NCI-H2171 treated with DMSO at 0.1 percent for 48 hours (cell line): ENCODE measurements around the gene KLHL14.
"Not testable (repeated sequence)": the region's sequence is repeated elsewhere in the genome, so short reads cannot be mapped to it uniquely, and the experiment has no call there.

Experiments used
- DNase-seq: peaks from one replicate; lab custom pipeline; 2025; lab: John Stamatoyannopoulos, UW

KLHL14 gene, protein sequence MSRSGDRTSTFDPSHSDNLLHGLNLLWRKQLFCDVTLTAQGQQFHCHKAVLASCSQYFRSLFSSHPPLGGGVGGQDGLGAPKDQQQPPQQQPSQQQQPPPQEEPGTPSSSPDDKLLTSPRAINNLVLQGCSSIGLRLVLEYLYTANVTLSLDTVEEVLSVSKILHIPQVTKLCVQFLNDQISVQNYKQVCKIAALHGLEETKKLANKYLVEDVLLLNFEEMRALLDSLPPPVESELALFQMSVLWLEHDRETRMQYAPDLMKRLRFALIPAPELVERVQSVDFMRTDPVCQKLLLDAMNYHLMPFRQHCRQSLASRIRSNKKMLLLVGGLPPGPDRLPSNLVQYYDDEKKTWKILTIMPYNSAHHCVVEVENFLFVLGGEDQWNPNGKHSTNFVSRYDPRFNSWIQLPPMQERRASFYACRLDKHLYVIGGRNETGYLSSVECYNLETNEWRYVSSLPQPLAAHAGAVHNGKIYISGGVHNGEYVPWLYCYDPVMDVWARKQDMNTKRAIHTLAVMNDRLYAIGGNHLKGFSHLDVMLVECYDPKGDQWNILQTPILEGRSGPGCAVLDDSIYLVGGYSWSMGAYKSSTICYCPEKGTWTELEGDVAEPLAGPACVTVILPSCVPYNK

DNA sequence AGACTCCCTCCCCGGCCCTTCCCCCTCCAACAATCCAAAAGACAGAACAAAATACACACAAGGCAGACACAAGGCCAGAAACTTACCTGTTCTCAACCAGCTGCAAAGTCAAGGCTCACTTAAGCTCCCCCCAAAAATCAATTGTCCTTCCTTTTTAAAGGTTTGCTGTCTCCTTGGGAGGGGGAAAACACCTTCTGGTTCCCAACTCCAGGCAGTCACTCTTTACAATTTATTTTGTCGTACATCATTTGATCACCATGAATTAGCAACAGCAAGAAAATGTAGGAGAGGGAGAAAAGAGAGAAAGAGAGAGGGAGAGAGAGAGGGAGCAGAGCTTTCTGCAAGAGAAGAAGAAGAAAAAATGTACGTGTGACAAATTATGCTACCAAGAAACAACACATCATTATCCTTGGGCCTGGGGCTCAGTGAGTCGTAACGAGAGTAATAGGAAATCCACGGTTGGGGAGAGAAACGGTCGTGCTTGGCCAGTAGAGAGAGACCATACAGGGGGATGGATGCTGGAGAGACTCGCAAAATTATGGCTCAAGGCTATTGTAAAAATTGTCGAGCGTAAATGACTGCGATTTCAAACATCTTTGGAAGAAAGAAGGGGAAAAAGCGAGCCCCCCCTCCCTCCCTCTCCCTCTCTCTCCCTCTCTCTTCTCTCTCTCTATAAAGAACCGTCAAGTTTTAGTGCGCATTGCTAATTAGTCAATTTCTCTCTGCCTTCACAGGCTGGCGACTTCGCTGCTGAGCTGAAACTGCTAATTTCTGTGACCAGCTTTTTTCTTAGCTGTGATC, at the start of gene KLHL14:
Gene KLHL14 (minus strand): TSS at position 443 of the 801 bp plus-strand sequence. CDS start 2,432 bp downstream, outside the sequence.
- no peak for DNase-seq

DNA sequence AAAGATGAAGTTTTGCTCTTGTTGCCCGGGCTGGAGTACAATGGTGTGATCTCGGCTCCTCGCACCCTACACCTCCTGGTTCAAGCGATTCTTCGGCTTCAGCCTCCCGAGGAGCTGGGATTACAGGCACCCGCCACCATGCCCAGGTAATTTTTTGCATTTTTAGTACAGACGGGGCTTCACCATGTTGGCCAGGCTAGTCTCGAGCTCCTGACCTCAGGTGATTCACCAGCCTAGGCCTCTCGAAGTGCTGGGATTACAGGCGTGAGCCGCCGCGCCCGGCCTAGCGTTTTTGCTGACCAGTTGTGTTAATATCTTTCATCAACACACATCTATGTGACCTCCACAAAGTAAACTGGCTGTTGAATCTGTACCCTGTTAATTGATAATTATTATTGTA, 49.4 kb upstream of the KLHL14 start:
- no peak for DNase-seq

DNA sequence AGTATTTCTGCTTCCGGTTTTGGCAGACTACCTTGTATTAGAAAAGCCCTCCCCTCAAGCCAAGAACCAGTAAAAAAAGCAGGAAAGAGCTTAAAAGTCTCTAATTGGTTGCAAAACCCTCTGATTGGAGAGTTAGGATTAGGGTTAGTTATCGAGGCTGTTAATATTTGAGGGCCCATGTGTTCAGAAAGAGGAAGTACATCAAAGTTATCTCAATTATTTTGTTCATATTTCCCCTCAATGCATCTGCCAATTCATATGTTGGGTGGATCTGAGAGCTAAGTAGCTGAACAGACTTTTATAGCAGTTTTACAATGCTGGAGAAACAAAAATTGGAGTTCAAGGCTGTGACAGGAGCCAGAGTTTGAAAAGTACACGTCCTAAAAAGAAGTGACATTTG, 43.1 kb upstream of the KLHL14 start:
- DNase-seq: no peak

DNA sequence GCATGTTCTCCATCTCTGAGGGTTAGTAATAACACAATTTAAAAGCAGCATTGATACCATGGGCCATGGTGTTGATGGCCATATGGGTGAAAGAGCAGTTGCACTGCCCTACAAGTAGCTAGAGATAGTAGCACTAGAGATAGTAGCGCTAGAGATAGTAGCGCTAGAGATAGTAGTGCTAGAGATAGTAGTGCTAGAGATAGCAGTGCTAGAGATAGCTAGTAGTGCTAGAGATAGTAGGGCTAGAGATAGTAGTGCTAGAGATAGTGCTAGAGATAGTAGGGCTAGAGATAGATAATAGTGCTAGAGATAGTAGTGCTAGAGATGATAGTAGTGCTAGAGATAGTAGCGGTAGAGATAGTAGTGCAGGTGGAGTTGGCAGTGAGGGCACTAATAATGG, 39.5 kb upstream of the KLHL14 start:
- DNase-seq: no peak

DNA sequence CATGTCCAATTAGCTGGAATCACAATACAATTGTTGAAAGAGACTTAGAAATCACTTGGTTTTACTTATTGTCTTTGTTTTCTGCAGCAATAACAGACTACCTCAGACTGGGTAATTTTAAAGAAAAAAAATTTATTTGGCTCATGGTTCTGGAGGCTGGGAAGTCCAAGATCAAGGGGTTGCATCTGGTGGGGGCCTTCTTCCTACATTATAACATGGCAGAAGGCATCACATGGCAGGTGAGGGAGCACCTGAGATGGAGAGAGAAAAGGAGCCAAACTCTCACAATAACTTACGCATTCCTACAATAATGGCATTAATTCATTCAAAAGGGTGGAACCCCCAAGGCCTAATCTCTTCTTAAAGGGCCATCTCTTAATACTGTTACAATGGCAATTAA, 37.5 kb upstream of the KLHL14 start:
- DNase-seq: no peak

DNA sequence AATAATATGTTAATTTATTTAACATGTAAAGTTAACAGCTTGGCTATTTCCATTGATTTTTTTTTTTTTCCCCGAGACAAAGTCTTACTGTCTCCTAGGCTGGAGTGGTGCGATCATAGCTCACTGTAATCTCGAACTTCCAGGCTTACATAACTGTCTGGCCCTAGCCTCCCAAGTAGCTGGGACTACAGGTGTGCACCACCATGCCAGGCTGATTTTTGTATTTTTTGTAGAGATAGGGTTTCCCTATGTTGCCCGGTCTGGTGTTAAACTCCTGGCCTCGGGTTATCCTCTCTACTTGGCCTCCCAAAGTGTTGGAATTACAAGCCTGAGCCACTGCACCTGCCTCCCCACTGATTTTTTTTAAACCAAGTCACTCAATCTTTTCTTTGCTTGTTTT, 32.5 kb upstream of the KLHL14 start:
- DNase-seq: no peak

DNA sequence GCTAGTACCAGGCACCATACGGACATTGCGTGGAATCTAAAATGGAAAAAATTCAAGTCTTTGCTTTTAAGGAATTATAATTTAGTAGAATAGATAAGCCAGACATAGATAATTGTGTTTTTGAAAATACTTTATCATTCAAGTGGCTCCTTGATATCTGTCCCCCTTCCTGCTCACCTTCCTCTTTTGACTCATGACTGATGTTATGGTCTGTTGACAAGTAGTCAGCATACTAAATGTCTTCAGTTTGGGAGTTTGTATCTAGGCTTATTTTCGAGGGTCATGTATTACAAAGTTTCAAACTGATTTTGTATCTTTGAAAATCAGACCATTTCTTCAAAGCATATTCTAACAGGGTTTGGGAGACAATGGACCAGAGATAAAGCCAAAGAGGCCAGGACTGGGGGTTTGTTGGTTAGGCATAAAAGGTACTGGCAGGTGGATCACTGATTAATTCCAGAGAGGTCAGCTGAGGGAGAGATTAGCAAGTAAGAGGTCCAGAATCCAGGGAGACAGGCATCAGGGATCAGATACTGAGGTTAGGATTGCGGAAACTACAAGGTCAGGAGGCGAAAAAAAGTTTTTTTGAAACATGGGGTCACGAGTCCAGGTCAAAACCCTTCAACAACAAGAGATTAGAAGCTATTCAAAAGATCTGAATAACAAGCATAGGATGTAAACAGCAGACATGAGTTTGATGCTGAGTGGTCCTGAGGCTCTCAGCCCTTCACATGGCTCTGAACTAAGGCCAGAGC, 31.5 kb upstream of the KLHL14 start:
- DNase-seq: peak; percentile 28

DNA sequence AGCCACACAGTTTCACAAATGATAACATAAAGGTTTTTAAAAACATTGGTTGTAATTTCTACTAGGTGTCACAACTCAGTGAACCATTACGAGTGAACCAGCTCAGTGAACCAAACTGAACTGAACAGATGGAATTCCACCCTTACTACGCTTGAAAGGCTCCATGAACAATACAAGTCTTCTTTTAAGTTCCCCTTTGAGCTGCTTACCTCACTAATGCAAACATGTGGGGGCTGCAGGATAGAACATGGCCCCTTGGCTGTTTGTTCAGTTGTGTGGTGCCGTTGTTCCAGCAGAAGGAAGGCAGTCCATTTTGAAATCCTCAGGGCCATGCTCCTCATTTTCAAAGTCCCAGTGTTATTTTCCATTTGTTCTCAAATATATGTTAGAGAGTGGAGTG, 30.7 kb upstream of the KLHL14 start:
- peak; percentile 96 for DNase-seq

DNA sequence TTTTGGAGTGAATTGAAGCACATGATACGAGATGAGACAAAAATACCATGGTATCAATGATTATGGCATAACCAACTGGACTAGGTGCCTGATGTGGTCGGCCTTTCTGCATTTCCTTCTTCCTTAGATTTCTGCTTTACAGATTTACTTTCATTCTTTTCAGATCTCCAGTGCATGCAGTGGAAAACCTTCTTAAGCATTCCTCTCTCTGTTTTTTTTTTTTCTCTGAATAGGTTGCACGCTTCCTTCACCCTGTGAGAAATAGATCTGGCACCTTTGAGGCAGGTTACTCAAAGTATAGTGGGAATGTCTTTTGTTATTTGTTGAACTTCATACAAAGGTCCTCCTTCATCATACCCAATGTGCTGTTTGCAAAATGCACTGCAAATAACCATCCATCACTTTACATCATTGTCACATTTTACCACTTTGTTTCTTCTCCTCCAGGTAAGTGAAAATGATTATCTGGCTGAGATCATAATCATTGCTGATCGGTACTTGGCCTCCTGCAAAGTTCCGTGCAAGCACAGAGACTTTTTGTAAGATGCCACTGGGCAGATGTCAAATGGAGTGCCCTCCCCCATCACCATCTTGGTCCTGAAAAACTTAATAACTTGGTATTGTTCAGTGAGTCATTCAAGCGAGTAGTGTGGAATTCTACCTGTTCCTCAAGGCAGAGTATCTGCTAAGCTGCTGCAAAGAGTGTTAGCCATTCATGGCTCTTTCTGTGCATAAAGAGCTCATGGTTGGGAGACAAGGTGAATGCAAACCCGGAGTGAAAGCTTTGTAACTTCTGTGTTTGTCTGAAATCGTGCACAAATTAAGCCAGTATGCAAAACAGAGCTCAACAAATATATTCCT, 30.0 kb upstream of the KLHL14 start:
- peak; percentile 77 for DNase-seq

DNA sequence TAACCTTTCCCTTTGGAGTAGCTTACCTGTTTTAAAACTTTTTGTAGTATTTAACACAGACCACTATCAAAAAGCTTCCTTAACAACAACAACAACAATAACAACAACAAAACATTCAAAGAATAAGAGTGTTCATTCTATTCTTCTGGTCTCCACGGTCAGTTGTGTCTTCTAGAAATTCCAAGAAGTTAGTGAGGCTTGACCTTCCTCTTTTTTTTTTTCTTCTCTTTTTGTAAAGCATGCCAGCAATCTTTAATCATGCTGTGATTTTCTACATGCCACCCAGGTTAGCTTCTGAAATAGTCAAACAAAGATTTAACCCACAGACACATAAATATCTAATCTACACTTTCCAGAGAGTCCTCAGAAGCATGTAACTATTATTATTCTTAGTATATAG, 28.4 kb upstream of the KLHL14 start:
- DNase-seq: no peak

DNA sequence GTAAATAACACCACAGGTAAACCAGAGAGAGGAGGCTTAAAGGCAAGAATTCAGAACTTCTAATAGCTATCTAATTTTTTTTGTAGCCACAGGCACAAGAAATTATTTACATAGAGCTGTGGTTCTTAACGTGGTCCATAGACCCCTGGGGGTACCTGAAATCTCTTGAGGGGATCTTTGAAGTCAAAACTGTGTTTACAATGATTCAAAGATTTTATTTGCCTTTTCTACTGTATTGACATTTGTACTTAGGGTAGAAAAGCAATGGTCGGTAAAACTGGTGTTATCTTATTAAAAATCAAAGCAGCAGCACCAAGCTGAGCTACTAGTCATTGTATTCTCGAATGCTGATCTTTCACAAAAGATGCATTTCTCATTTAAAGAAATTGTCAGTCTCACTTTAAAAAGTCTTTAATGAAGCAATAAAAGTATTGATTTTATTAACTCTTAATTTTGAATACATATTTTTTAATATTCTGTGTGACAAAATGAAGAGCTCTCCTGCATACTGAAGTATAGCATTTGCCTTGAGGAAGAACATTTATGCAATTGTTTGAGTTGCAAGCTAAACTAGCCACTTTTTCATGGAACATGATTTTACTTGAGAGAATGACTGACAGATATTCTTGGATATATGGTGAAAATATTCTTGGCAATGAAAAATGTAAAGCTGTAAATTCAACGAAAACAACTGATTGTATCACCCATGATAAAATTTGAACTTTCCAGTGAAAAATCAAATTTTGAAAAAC, 25.6 kb upstream of the KLHL14 start:
- DNase-seq: no peak

DNA sequence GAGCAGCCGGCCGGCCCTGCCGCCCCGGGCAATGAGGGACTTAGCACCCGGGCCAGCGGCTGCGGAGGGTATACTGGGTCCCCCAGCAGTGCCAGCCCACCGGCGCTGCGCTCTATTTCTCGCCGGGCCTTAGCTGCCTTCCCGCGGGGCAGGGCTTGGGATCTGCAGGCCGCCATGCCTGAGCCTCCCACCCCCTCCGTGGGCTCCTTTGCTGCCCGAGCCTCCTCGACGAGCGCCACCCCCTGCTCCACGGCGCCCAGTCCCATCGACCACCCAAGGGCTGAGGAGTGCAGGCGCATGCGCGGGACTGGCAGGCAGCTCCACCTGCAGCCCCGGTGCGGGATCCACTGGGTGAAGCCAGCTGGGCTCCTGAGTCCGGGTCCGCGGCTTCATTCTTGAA, 21.8 kb upstream of the KLHL14 start:
- not testable (repeated sequence) for DNase-seq

DNA sequence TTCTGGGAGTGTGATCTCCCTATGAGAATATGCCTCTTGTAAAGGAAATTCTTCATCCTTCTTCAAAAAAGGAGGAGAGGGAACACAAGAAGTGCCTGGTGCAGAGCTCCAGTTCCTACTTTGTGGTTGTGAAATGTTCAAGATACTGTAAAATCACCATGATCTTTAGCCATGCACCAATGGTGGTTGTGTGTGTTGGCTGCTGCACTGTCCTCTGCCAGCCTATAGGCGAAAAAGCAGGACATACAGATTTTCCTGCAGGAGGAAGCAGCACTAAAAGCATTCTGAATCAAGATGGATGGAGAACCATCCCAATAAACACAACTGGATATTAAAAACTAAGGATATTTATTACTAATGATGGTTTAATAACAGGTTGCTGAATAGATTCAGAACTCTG, 6.2 kb upstream of the KLHL14 start:
- DNase-seq: no peak

DNA sequence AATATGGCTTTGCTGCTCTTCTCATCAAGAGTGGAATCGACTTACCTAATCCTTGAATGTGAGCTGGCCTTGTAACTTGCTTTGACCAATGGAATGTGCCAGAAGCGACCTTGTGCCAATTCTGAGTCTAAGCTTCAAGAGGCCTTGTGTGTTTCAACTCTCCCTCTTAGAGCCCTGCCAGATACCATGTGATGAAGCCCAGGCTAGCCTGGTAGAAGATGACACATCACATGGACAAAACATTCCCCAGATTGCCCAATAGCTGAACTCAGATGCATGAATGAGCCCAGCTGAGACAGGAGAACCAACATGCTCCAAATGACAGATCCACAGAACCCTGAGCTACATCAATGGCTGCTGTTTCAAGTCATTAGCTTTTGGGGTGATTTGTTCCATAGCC, 4.2 kb upstream of the KLHL14 start:
- no peak for DNase-seq

DNA sequence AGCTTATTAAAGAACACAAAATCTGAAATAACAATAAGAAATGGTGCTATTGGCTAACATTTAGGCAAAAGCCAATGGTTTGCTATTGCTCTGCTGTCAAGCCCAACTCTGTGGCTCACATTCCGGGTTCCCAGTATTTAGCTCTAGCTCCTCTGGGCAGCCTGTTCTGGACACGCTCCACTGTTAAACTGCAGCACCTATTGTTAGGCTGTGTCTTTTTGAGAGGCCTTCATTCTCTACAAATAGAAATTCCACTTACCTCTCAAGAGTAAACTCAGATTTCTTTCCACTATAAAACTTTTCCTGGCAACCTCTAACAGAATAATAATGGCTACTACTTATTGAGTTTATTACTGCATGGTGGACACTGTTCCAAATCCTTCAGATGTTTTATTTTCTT, 3.7 kb upstream of the KLHL14 start:
- no peak for DNase-seq

DNA sequence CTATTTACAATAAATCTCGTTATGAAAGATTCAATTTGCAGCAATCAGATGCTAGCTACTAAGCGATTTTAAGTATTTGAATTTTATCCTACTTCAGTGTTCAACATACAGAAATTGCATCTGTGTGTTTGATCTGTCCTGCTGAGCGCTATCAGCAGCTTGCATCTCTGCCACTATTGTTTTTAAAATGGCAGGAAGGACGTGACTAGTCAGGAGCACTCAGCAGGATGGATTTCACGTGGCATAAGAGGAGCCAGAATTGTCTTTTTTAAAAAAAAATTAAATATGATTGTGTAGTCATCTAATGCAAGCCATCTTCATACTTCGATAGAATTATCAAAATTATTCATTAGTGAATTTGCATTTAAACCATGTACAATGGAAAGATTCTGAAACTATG, 2.8 kb upstream of the KLHL14 start:
- DNase-seq: no peak

DNA sequence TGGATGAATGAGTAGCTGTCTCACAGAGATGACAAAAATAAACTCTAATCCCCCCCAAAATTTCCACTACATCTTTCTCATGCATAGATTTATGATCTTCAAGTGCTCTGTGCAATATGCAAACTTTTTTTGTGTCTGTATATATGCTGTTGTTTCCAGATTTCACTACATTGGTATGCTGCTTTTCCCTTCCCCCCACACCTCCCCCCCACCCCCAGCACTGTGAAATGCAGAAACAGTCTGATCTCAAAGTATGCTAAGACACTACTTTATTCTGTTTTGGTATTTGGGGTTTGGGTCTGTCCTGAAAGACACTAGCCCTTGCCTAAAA, 524 bp upstream of the KLHL14 start:
- no peak for DNase-seq

DNA sequence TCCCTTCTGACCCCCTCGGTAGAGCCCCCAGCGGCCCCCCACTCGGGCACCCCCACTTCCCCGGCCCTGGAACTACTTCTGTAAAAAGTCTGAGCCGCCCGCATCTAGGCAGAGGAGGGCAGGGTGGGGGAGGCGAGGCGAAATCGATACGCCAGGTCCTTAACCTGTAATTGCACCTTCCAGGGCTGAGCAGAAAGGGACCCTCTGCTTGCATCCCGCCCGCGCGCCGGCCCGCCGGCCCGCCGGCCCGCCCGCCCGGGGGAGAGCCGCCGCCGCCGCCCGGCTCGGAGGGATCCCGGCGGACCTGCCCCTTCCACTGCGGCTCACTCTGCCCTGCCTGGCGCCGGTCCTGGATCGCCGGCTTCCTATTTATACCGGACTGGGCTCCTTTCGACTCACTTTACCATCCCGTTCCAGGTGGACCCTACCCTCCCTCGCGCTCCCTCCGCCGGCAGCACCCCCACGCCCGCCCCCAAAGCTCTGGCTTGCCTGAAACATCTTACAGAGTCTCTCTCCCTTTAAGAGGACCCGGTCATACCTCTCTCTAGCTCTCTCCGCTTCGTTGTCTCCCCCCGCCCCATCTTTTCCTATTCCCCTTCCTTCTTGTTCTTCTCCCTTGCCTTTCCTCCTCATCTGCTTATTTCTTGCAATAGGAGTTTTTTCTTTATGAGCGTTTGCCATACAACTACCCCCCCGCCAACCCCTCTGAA, 797 bp downstream of the KLHL14 start:
- peak; percentile 51 for DNase-seq

DNA sequence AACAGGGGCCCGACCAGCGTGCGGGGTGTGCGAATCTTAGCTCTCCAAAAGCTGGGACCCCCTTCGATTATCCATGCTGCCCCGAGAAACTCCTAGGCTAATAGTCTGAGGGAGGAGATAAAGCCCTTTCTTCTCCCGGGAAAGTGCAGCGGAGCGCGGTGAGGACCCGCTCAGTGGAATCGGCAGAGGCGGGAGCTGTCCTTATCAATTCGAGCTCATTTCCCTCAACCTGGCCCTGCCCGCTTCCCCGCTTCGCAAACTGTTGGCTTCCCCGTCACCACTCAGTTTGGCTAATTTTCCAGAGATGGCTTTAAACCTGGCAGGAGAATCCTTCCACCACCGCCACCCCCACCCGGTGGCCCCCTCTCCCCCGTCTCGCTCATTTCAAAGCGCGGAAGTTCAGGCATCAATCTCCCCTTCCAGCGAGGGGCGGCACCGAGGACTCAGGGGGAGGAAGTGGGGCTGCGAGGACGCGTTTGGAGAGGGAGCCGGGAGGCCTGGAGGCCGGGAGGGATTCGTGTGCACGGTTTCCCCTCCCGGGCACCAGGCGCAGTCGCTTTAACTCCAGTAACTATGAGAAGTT, 1.6 kb downstream of the KLHL14 start:
- peak; percentile 43 for DNase-seq
